ENCODE measurements around the gene CBLC.
"Not testable (repeated sequence)": the region's sequence is repeated elsewhere in the genome, so short reads cannot be mapped to it uniquely, and the experiment has no call there.

CBLC gene

GRCh38 chr19:44765949-44766335, 11.7 kb upstream of the CBLC start:
- no peak for DNase-seq

DNA sequence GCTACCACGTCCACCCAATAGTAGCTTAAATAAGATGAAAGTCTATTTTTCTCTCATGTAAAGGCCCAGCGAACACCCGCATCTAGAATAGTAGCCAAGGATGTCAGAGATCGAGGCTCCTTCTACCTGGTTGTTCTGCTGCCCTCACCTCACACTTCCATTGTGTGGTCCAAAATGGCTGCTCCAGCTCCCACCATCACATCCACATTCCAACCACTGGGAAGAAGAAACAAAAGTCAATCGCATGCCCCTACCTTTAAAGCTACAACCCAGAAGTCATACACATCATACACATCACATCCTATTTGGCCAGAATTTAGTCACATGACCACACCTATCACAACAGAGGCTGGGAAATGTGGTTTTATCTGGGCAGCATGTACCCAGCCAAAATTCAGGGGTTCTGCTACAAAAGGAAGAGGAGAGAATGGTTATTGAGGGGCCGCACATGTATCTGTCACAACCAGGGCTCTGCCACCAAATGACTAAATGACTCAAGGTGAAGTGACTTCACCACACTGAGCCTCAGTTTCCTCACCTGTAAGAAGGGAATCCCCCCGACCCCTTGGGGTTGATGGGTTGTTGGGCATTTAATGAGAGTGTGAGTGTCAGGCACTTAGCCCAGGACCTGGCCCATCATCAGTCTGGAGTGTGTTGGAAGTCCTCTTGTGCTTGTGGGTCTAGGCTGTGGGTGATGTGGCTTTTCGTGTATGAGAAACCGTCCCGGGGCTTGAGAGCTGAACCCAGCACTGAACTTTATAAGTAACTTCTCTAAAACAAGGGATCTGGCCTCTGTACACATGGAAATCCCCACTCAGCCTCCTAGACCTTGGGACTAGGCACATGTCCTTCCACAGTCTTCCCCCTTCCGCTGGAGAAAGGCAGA, 10.2 kb upstream of the CBLC start:
- DNase-seq = peak in 1 of 2 donors; percentile 31

GRCh38 chr19:44770550-44771257, 7.0 kb upstream of the CBLC start:
- peak; percentile 98 to 99 for DNase-seq

- not testable (repeated sequence) for DNase-seq
Observed at GRCh38 chr19:44772144-44772543, 5.5 kb upstream of the CBLC start.

DNA sequence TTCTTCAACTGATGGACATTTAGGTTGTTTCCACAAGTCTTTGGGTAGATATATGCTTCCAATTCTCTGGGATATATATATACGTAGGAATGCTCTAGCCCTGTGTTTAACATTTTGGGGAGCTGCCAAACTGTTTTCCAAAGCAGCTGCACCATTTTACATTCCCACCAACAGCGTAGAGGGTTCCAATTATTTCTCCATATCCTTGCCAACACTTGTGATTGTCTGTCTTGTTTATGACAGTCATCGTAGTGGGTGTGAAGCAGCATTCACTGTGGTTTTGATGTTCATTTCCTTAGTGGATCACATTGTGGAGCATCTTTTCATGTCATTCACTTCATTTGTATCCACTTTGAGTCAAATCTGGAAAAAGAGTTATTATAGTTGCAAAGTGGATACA, 4.7 kb upstream of the CBLC start:
- no peak for DNase-seq

- no peak for DNase-seq
Observed at GRCh38 chr19:44775676-44776240, 1.9 kb upstream of the CBLC start.

DNA sequence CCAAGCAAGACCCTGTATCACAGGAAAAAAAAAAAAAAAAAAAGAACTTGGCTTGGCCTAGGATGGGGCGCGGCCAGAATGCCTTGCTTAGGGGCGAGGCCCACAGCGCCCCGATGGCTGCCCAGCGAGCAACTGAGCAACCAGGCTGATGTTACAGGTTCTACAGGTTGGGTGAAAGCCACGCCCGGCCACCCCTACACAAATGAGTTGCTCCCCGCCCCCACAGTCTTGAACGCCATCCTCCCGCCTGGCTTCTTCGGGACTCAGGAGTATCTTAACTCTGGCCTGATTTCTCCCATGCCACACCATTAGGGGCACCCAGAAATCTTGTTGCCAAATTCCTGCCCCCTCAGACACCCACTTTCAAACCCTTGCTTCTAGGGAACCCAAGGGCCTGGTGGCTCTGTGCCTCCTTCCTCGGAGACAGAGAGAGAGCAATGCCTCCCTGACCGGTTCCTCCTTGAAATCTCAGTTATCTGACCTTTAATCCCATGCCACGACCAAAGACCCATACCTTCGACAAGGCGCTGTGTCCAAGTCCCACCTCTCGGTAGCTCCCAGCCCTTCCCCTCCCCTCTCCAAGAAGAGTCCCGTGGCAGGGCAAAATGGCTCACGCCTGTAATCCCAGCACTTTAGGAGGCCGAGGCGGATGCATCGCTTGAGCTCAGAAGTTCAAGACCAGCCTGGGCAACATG, 1.1 kb upstream of the CBLC start:
- DNase-seq = no peak

DNA sequence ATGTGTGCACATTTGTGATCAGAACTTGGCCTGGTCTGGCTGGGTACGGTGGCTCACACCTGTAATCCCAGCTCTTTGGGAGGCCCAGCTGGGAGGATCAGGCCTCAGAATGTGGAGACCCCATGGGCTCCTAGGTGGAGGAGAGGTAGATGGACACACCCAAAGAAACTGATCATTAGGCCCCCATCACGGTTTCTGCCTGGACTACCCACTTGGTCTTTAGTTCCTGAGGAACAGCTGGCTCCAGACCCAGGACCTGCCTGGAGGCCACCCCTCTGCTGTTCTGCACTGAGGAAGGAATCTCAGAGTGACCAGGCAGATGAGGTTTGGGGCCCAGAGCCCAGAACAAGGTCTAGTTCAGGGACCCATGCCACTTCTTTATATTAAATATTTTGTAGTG, 1.5 kb downstream of the CBLC start:
- no peak for DNase-seq

- not testable (repeated sequence) for DNase-seq
Observed at GRCh38 chr19:44781694-44782093, 4.0 kb downstream of the CBLC start.

DNA sequence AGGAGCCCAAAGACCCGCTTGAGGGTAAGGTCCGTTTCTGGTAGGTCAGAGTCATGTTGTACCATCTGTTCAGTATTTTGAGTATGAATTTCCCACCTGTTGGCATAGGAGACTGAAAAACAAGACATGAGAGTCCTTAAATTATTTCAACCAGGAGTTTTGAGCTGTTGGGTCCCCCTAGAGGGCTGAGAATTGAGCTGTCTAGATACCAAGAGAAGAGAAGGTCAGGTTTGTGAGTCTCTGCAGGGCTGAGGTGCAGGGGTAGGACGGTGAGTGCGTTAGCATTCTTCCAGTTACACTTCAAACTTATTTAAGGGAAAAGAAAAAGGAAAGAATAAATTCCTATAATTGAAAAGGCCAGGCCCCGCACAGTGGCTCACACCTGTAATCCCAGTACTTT, 5.0 kb downstream of the CBLC start:
- DNase-seq = no peak

- DNase-seq = no peak
Observed at GRCh38 chr19:44783545-44783944, 5.9 kb downstream of the CBLC start.

DNA sequence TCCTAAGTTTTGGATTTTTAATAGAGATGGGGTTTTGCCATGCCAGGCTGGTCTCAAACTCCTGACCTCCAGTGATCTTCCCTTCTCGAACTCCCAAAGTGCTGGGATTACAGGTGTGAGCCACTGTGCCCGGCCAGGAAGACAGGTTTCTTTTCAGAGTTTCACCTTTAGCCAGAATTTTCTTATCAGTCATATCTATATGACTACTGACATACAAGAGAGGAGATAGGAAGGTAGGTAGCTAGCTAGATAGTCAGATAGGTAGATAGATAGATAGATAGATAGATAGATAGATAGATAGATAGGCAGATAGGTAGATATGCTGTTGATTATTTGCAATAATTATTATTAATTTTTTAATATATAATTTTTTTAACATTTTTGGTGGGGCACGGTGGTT, 7.6 kb downstream of the CBLC start:
- DNase-seq = no peak

GRCh38 chr19:44785993-44786392, 8.3 kb downstream of the CBLC start:
- DNase-seq = no peak

- no peak for DNase-seq
Observed at GRCh38 chr19:44788971-44789370, 11.3 kb downstream of the CBLC start.

- DNase-seq = no peak
Observed at GRCh38 chr19:44789943-44790483, 12.3 kb downstream of the CBLC start.

DNA sequence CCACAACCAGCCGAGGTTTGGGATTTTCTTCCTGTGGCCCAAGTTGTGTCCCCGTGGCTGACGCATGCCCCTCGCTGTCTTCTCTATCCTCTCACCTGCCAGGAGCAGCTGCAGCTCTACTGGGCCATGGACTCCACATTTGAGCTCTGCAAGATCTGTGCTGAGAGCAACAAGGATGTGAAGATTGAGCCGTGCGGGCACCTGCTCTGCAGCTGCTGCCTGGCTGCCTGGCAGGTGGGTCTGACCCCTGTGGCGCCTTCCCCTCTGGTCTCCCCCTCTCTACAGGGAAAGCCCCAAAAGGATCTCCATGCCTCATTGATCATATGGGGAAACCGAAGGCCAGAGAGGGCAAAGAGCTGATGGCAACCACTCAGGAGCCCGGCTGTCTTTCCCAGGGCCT, 14.6 kb downstream of the CBLC start:
- no peak for DNase-seq

DNA sequence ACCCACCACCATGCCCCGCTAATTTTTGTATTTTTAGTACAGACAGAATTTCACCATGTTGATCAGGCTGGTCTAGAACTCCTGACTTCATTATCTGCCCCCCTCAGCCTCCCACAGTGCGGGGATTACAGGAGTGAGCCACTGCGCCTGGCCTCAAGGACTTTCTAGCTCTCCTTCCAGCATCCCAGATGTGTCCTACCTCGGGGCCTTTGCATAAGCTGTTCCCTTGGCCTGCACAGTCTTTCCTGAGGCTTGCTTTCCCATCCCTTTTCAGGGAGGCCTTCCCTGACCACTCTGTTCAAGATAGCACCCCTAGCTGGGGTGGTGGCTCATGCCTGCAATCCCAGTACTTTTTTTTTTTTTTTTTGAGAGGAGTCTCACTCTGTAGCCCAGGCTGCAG, 16.9 kb downstream of the CBLC start:
- DNase-seq = no peak

- no peak for DNase-seq
Observed at GRCh38 chr19:44795398-44795987, 17.8 kb downstream of the CBLC start.

DNA sequence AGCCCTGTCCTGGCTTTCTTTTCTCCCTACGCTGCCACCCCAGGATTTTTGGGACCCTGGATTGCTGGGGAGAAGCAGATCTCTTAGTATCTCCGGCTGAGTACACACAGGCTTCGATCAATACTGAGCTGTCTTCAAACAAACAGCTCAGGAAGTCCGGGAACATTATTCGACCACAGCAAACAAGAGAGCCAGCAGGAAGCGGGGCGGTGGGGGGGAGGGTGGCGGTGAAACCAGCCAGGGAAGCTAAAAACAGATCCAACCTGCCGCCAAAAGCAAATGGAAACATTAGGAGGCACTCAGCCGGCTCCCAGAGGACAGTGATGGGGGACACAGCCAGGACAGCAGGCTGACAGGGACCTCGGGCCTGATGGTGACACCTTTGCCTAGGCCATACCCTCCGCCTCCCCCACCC, 19.0 kb downstream of the CBLC start:
- DNase-seq = no peak

- no peak for DNase-seq
Observed at GRCh38 chr19:44799627-44800346, 22.1 kb downstream of the CBLC start.

DNA sequence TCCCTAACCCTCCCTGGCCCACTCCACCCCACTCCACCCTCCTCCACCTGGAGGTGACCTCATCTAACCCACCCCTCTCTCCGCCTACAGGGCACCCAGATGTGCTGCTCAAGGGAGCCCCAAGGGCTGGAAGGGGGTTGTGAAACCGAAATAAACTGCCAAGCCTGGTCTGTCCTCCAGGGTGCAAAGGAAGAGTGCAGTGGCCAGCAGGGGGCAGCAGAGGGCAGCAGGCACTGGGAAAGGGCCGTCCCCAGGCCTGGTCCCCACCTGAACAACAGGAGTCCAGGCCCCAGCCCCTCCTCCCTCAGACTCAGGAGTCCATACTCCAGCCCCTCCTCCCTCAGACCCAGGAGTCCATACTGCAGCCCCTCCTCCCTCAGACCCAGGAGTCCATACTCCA, 22.8 kb downstream of the CBLC start:
- DNase-seq = peak; percentile 75 to 77

Data from CD4-positive, alpha-beta T cell treated with Interleukin-4 for 1 hour (primary cell).